ENCODE measurements around the gene NSMCE4A.

GRCh38 chr10:122018951-122019413 is 44.0 kb upstream of the NSMCE4A start:
- TF ChIP-seq CTCF (IDR thresholded peaks at IDR 0.05; ENCODE audit: borderline replicate concordance, extremely low read depth, low read length, poor library complexity, severe bottlenecking), result no peak
- no peak for TF ChIP-seq EZH2 (IDR thresholded peaks at IDR 0.05; ENCODE audit: borderline replicate concordance, low read depth, low read length, severe bottlenecking)

All from DND-41 (cell line).